Liver (tissue), 9 donors: ENCODE measurements around the gene MYL7. TPM values are rescaled to one million over a fixed set of nuclear protein-coding genes. Genes with fewer than 3 reads are reported as not detected.
A peak's percentile ranks its signal among the peaks of the same experiment; 100 is the strongest.

Experiments used
- DNase-seq: peaks from one replicate; pipeline ENCODE4 v3.0.0-alpha.2; 2017; ENCODE audit warnings: low spot score
- H3K27ac ChIP-seq, 2 donors: one replicate each; pipeline ENCODE4 v1.7.0; 2013; ENCODE audit warnings: inconsistent platforms in 2 of 2, low read length in 2 of 2, control low read depth in 1 of 2, low read depth in 1 of 2, mild to moderate bottlenecking in 1 of 2
- H3K27me3 ChIP-seq, 4 donors: one replicate each; pipeline versions ENCODE4 v1.6.1 to v1.7.0; 2013; ENCODE audit warnings: low read length in 3 of 4, inconsistent platforms in 1 of 4, mild to moderate bottlenecking in 1 of 4, moderate library complexity in 1 of 4; ENCODE audit not compliant: control insufficient read depth in 4 of 4, insufficient read depth in 4 of 4
- H3K36me3 ChIP-seq, 4 donors: one replicate each; pipeline versions ENCODE4 v1.6.1 to v1.7.0; 2013; ENCODE audit warnings: low read length in 3 of 4, mild to moderate bottlenecking in 3 of 4, low read depth in 1 of 4, moderate library complexity in 1 of 4; ENCODE audit not compliant: control insufficient read depth in 4 of 4, insufficient read depth in 3 of 4
- H3K4me1 ChIP-seq, 4 donors: one replicate each; pipeline versions ENCODE4 v1.6.1 to v1.7.0; 2013; ENCODE audit warnings: low read length in 3 of 4, mild to moderate bottlenecking in 3 of 4, moderate library complexity in 1 of 4; ENCODE audit not compliant: control insufficient read depth in 4 of 4, insufficient read depth in 4 of 4
- H3K4me3 ChIP-seq, 3 donors: one replicate each; pipeline versions ENCODE4 v1.6.1 to v1.7.0; 2013; ENCODE audit warnings: low read length in 3 of 3, control low read depth in 1 of 3, low read depth in 1 of 3, mild to moderate bottlenecking in 1 of 3
- H3K9ac ChIP-seq, 2 donors: one replicate each; pipeline ENCODE4 v1.7.0; 2013; ENCODE audit warnings: low read length in 2 of 2, mild to moderate bottlenecking in 2 of 2, moderate library complexity in 2 of 2, control low read depth in 1 of 2, low read depth in 1 of 2
- H3K9me3 ChIP-seq, 4 donors: one replicate each; pipeline versions ENCODE4 v1.6.1 to v1.7.0; 2013; ENCODE audit warnings: low read length in 3 of 4; ENCODE audit not compliant: control insufficient read depth in 4 of 4
- ATF3 ChIP-seq: IDR thresholded peaks from 2 replicates; pipeline ENCODE4 v1.6.1; 2016; ENCODE audit warnings: antibody characterized with exemption
- CTCF ChIP-seq: fragments of 150-350 bp; IDR thresholded peaks from 2 replicates; pipeline ENCODE4 v1.5.1; 2017; ENCODE audit warnings: improper control_type of control experiment, low read depth, low read length; ENCODE audit not compliant: missing input control
- FOXA1 ChIP-seq: IDR thresholded peaks from 2 replicates; pipeline ENCODE4 v1.6.1; 2016; ENCODE audit warnings: antibody characterized with exemption
- FOXA2 ChIP-seq: IDR thresholded peaks from 2 replicates; pipeline ENCODE4 v1.6.1; 2016; ENCODE audit warnings: antibody characterized with exemption
- HNF4A ChIP-seq, 2 donors: conservative IDR thresholded peaks; 2 replicates each; pipeline ENCODE4 v1.6.1; 2016; ENCODE audit warnings: antibody characterized with exemption in 2 of 2, mild to moderate bottlenecking in 2 of 2
- NR2F2 ChIP-seq: IDR thresholded peaks from 2 replicates; pipeline ENCODE4 v1.6.1; 2016; ENCODE audit warnings: antibody characterized with exemption
- RAD21 ChIP-seq, 2 donors: IDR thresholded peaks; 2 replicates each; pipeline ENCODE4 v1.6.1; 2016; ENCODE audit warnings: antibody characterized with exemption in 2 of 2, mild to moderate bottlenecking in 2 of 2
- RXRA ChIP-seq, 2 donors: IDR thresholded peaks; 2 replicates each; pipeline ENCODE4 v1.6.1; 2017 to 2018; ENCODE audit warnings: antibody characterized with exemption in 2 of 2, mild to moderate bottlenecking in 1 of 2
- SP1 ChIP-seq: IDR thresholded peaks from 2 replicates; pipeline ENCODE4 v1.6.1; 2018; ENCODE audit warnings: antibody characterized with exemption, mild to moderate bottlenecking
- TAF1 ChIP-seq: conservative IDR thresholded peaks from 2 replicates; pipeline ENCODE4 v1.6.1; 2016; ENCODE audit warnings: antibody characterized with exemption, mild to moderate bottlenecking
- YY1 ChIP-seq: IDR thresholded peaks from 2 replicates; pipeline ENCODE4 v1.6.1; 2016; ENCODE audit warnings: antibody characterized with exemption, mild to moderate bottlenecking
- WGBS: extraction: QIAGEN DNeasy Blood & Tissue Kit; methylation state at CpG from one replicate; pipeline ENCODE4 v1.1.7; 2013; 5-methylcytosine and 5-hydroxymethylcytosine counted together
- polyA plus RNA-seq, 2 donors: library from polyadenylated mRNA; stranded (reverse) in 1 of 2; unstranded in 1 of 2; fragments of 200-250 nt in 1 of 2; fragments of >200 nt in 1 of 2; fragmentation: Nextera tagmentation in 1 of 2; extraction: Ambion mirVana in 1 of 2; gene quantifications; one replicate each; pipeline versions ENCODE4 v1.2.1 to v1.2.3, GENCODE V29; 2013 to 2015
- total RNA-seq, 2 donors: library from RNA; depleted of rRNA; stranded (reverse); fragments of >200 nt; gene quantifications; one replicate each; pipeline ENCODE4 v1.2.3, GENCODE V29; 2014
- donor health status: healthy.
- donor health status: healthy.
- donor health status: healthy.
- donor health status: healthy.
- donor health status: healthy.

Gene MYL7
- total and polyA plus RNA-seq, 4 donors, result not detected

- 56% methylated on average over 12 of the region's 12 CpGs for WGBS
- Histone ChIP-seq H3K27me3 (no peaks in the 10 kb centered on the region), H3K9me3 (no peaks in the 10 kb centered on the region), H3K4me3 (no peak overlapping the region), H3K9ac (no peak overlapping the region), H3K36me3 (no peaks in the 10 kb centered on the region), H3K27ac (peak overlapping the region; percentile 9 to 75), H3K4me1 (peaks cover 28 to 90% (median 82%) of the 10 kb centered on the region in 4 donors)
- TF ChIP-seq CTCF, result no peak
- no peak for TF ChIP-seq NR2F2
- peak; percentile 70 for TF ChIP-seq SP1
- TF ChIP-seq RAD21 (IDR thresholded peaks at IDR 0.05), result peak in 1 of 2 donors; percentile 51
- TF ChIP-seq TAF1, result no peak
- no peak for TF ChIP-seq FOXA2
- TF ChIP-seq YY1, result no peak
- peak; percentile 52 to 59 for TF ChIP-seq HNF4A (conservative IDR thresholded peaks at IDR 0.05)
- TF ChIP-seq FOXA1, result no peak
- TF ChIP-seq RXRA (IDR thresholded peaks at IDR 0.05), result peak; percentile 65 to 86
- no peak for TF ChIP-seq ATF3
- no peak for DNase-seq
Observed at GRCh38 chr7:44158873-44159631, 17.9 kb upstream of the MYL7 start.

- Histone ChIP-seq H3K27me3 (no peaks in the 10 kb centered on the region), H3K9me3 (no peaks in the 10 kb centered on the region), H3K9ac (no peak overlapping the region), H3K27ac (peak overlapping the region; percentile 0 to 9), H3K4me1 (peaks cover 28 to 88% (median 78%) of the 10 kb centered on the region in 4 donors), H3K36me3 (no peaks in the 10 kb centered on the region), H3K4me3 (no peak overlapping the region)
- DNase-seq, result no peak
- TF ChIP-seq ATF3 (no peak), RXRA (IDR thresholded peaks at IDR 0.05) (no peak), RAD21 (IDR thresholded peaks at IDR 0.05) (peak in 1 of 2 donors; percentile 22), YY1 (no peak), NR2F2 (no peak), HNF4A (conservative IDR thresholded peaks at IDR 0.05) (no peak)
- 41% methylated on average over 10 of the region's 10 CpGs for WGBS
Observed at GRCh38 chr7:44158096-44158872, 17.2 kb upstream of the MYL7 start.
